ENCODE data around the gene TEX36. TPM values are rescaled to one million over a fixed set of nuclear protein-coding genes. Genes with fewer than 3 reads are reported as not detected.

Gene TEX36
- total and polyA plus RNA-seq, 4 experiments from 2014 or later, result not detected

DNA sequence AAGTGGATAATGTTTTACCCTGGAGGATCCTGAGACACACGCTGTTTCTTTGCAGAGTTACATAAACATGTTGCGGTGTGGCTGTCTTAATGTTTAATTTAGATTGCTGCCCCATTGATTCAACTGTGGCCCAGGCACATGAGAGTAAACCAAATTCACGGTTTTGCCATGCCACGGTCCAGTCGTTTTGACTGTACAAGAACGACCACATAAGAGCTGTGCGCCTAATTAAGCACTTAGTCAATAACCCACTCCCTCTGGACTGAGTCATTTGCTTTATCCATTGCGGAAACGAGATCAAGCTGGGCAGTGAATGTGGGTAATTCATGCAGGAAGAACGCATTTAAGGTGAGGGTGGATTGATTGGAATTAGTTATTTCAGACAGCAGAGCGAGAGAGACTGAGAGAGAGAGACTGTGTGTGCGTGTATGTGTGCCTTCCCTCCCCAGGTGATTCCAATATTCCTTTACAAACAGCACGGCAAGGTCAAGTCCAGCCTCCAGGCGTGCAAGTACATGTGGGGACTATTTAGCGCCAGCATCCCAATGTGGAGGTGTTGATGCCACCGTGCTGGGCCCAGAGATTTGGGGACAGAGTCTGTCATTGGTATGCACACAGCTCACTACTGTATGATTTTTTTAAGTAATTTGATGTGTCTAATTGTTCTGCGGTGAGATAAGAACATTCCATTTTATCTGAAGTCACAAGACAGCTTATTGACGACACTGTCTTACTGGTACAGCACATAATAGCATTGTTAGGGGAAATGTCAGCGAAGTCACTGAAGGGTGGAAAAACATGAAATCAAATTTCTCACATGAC, 8.4 kb upstream of the TEX36 start:
- intact Hi-C loops (cut with micrococcal nuclease), result no loop called here
- POLR2A ChIA-PET (ENCODE audit: partially characterized antibody), result no interaction called here
- Mint-ChIP-seq H3K36me3 (no peaks in the 10 kb centered on the region), H3K27me3 (peaks cover 14% of the 10 kb centered on the region in 2 donors), H3K4me1 (peaks cover 0 to 5% (median 1%) of the 10 kb centered on the region in 4 donors), H3K9me3 (no peaks in the 10 kb centered on the region), H3K27ac (no peak overlapping the region), H3K4me3 (no peak overlapping the region)
- H3K27me3 ChIP-seq (ENCODE audit: insufficient read depth, low read length), result peaks cover 4% of the 10 kb centered on the region
- H3K27ac ChIP-seq (ENCODE audit: low read depth, low read length), result no peak overlapping the region
- CTCF ChIA-PET (ENCODE audit: partially characterized antibody), result no interaction called here
- no peaks in the 10 kb centered on the region for H3K4me1 ChIP-seq (ENCODE audit: insufficient read depth, low read length)
- no peak for DNase-seq
- no peaks in the 10 kb centered on the region for H3K9me3 ChIP-seq (ENCODE audit: control insufficient read depth in 1 of 2, low read length in 2 of 2)
- no peak overlapping the region for H3K4me3 ChIP-seq (ENCODE audit: low read length in 2 of 2)
- H3K36me3 ChIP-seq (ENCODE audit: insufficient read depth, low read length), result no peaks in the 10 kb centered on the region

- Mint-ChIP-seq H3K9me3 (no peaks in the 10 kb centered on the region), H3K36me3 (no peaks in the 10 kb centered on the region), H3K4me1 (peaks cover 0 to 5% (median 1%) of the 10 kb centered on the region in 4 donors), H3K27ac (no peak overlapping the region), H3K4me3 (no peak overlapping the region), H3K27me3 (peaks cover 13 to 14% of the 10 kb centered on the region in 2 donors)
- Histone ChIP-seq H3K27ac (ENCODE audit: low read depth, low read length) (no peak overlapping the region), H3K36me3 (ENCODE audit: insufficient read depth, low read length) (no peaks in the 10 kb centered on the region), H3K9me3 (ENCODE audit: control insufficient read depth in 1 of 2, low read length in 2 of 2) (no peaks in the 10 kb centered on the region), H3K27me3 (ENCODE audit: insufficient read depth, low read length) (peaks cover 4% of the 10 kb centered on the region), H3K4me1 (ENCODE audit: insufficient read depth, low read length) (no peaks in the 10 kb centered on the region), H3K4me3 (ENCODE audit: low read length in 2 of 2) (no peak overlapping the region)
- ChIA-PET POLR2A (ENCODE audit: partially characterized antibody) (no interaction called here), CTCF (ENCODE audit: partially characterized antibody) (no interaction called here)
- no peak for DNase-seq
- intact Hi-C loops (cut with micrococcal nuclease), result no loop called here
Observed at GRCh38 chr10:125689955-125690569, 7.1 kb upstream of the TEX36 start.

DNA sequence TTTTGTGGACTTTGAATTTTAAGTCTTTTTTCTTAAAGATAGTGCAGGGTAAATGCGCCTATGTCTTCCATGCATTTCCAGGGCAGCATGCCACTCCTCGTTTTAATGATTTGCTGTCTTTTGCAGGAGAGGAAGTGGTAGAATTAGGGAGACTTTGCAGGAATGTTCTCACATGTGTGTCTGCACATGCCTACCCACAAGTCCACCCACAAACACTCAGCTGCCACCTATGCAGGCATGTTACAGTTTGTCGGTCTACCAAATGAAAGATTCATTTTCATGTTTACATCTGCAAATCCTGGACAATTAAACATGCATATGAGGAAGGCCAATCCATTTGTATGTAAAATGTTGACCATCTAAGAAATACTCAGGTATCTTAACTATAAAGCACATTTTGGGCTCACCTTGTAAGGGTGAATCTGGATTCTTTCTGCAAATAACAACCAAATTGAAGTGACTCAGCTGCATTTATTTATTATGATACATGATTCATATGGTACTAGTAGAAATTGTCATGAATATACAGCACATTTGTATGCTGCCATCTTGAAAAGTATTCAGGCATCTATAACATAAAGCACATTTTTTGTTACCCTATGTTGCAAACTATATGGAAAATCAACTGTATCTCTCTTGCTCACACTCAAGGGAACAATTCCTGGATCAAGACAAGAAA, 4.7 kb upstream of the TEX36 start:
- Mint-ChIP-seq H3K27me3 (peaks cover 12 to 19% of the 10 kb centered on the region in 2 donors), H3K4me1 (peaks cover 0 to 5% (median 1%) of the 10 kb centered on the region in 4 donors), H3K27ac (no peak overlapping the region), H3K4me3 (no peak overlapping the region), H3K9me3 (no peaks in the 10 kb centered on the region), H3K36me3 (no peaks in the 10 kb centered on the region)
- no peaks in the 10 kb centered on the region for H3K4me1 ChIP-seq (ENCODE audit: insufficient read depth, low read length)
- no peak overlapping the region for H3K4me3 ChIP-seq (ENCODE audit: low read length in 2 of 2)
- DNase-seq, result no peak
- intact Hi-C loops (cut with micrococcal nuclease), result no loop called here
- POLR2A ChIA-PET (ENCODE audit: partially characterized antibody), result no interaction called here
- no peak overlapping the region for H3K27ac ChIP-seq (ENCODE audit: low read depth, low read length)
- CTCF ChIA-PET (ENCODE audit: partially characterized antibody), result no interaction called here
- H3K9me3 ChIP-seq (ENCODE audit: control insufficient read depth in 1 of 2, low read length in 2 of 2), result no peaks in the 10 kb centered on the region
- no peaks in the 10 kb centered on the region for H3K27me3 ChIP-seq (ENCODE audit: insufficient read depth, low read length)
- H3K36me3 ChIP-seq (ENCODE audit: insufficient read depth, low read length), result no peaks in the 10 kb centered on the region

- ChIA-PET POLR2A (ENCODE audit: partially characterized antibody) (no interaction called here), CTCF (ENCODE audit: partially characterized antibody) (no interaction called here)
- Histone ChIP-seq H3K4me1 (ENCODE audit: insufficient read depth, low read length) (no peaks in the 10 kb centered on the region), H3K36me3 (ENCODE audit: insufficient read depth, low read length) (no peaks in the 10 kb centered on the region), H3K27ac (ENCODE audit: low read depth, low read length) (no peak overlapping the region), H3K4me3 (ENCODE audit: low read length in 2 of 2) (no peak overlapping the region), H3K27me3 (ENCODE audit: insufficient read depth, low read length) (no peaks in the 10 kb centered on the region), H3K9me3 (ENCODE audit: control insufficient read depth in 1 of 2, low read length in 2 of 2) (no peaks in the 10 kb centered on the region)
- H3K27ac Mint-ChIP-seq, result no peak overlapping the region
- DNase-seq, result no peak
- peaks cover 14 to 24% of the 10 kb centered on the region in 2 donors for H3K27me3 Mint-ChIP-seq
- no peaks in the 10 kb centered on the region for H3K4me1 Mint-ChIP-seq
- intact Hi-C loops (cut with micrococcal nuclease), result no loop called here
- H3K9me3 Mint-ChIP-seq, result peaks cover 0 to 7% (median 4%) of the 10 kb centered on the region in 8 donors
- no peak overlapping the region for H3K4me3 Mint-ChIP-seq
- no peaks in the 10 kb centered on the region for H3K36me3 Mint-ChIP-seq
Observed at GRCh38 chr10:125684581-125684980, 1.6 kb upstream of the TEX36 start.

- peaks cover 0 to 11% (median 4%) of the 10 kb centered on the region in 8 donors for H3K9me3 Mint-ChIP-seq
Observed at GRCh38 chr10:125683821-125684220, 858 bp upstream of the TEX36 start.

DNA sequence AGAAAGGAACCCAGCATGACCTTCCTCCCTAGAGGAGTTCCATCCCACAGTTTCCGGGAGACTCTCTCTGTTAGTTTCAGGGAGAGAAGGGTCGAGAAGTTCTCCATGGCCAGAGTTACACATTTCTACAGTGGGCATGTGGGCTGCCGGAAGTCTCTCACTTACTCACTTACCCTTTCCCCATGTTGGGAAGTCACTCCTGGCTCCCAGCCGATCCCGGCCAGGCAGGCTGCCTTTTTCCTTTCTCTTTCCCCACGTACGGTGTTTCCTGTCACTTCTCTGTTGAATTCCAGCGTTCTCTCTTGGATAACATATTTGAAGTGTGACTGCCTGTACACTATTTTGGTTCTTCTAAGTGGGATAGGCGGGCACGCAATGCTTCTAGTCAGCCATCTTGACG, 3.5 kb downstream of the TEX36 start:
- Mint-ChIP-seq H3K27me3 (peaks cover 5 to 20% of the 10 kb centered on the region in 2 donors), H3K36me3 (no peaks in the 10 kb centered on the region), H3K9me3 (peaks cover 0 to 42% (median 31%) of the 10 kb centered on the region in 8 donors), H3K27ac (no peak overlapping the region), H3K4me1 (no peaks in the 10 kb centered on the region), H3K4me3 (no peak overlapping the region)
- POLR2A ChIA-PET (ENCODE audit: partially characterized antibody), result no interaction called here
- Histone ChIP-seq H3K9me3 (ENCODE audit: control insufficient read depth in 1 of 2, low read length in 2 of 2) (no peaks in the 10 kb centered on the region), H3K4me3 (ENCODE audit: low read length in 2 of 2) (no peak overlapping the region), H3K36me3 (ENCODE audit: insufficient read depth, low read length) (no peaks in the 10 kb centered on the region), H3K27me3 (ENCODE audit: insufficient read depth, low read length) (no peaks in the 10 kb centered on the region), H3K4me1 (ENCODE audit: insufficient read depth, low read length) (no peaks in the 10 kb centered on the region), H3K27ac (ENCODE audit: low read depth, low read length) (no peak overlapping the region)
- DNase-seq, result no peak
- CTCF ChIA-PET (ENCODE audit: partially characterized antibody), result no interaction called here
- intact Hi-C loops (cut with micrococcal nuclease), result no loop called here

More at GRCh38 chr10:125683821-125684220, 858 bp upstream of the TEX36 start:
- no peaks in the 10 kb centered on the region for H3K36me3 Mint-ChIP-seq
- Histone ChIP-seq H3K4me3 (ENCODE audit: low read length in 2 of 2) (no peak overlapping the region), H3K4me1 (ENCODE audit: insufficient read depth, low read length) (no peaks in the 10 kb centered on the region), H3K27me3 (ENCODE audit: insufficient read depth, low read length) (no peaks in the 10 kb centered on the region), H3K27ac (ENCODE audit: low read depth, low read length) (no peak overlapping the region), H3K9me3 (ENCODE audit: control insufficient read depth in 1 of 2, low read length in 2 of 2) (no peaks in the 10 kb centered on the region), H3K36me3 (ENCODE audit: insufficient read depth, low read length) (no peaks in the 10 kb centered on the region)
- peaks cover 15 to 24% of the 10 kb centered on the region in 2 donors for H3K27me3 Mint-ChIP-seq
- H3K27ac Mint-ChIP-seq, result peak overlapping the region in 1 of 7 donors; percentile 41
- no peak for DNase-seq
- no peak overlapping the region for H3K4me3 Mint-ChIP-seq
- intact Hi-C loops (cut with micrococcal nuclease), result no loop called here
- ChIA-PET CTCF (ENCODE audit: partially characterized antibody) (no interaction called here), POLR2A (ENCODE audit: partially characterized antibody) (no interaction called here)
- H3K4me1 Mint-ChIP-seq, result no peaks in the 10 kb centered on the region

DNA sequence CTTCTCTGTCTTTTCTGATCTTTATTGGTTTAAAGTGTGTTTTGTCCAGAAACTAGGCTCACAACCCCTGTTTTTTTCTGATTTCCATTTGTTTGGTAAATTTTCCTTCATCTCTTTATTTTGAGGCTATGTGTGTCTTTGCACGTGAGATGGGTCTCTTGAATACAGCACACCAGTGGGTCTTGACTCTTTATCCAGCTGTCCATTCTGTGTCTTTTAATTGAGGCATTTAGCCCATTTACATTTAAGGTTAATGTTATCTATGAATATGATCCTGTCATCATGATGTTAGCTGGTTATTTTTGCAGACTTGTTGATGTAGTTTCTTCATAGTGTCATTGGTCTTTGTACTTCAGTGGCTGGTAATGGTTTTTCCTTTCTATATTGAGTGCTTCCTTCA, 10.1 kb downstream of the TEX36 start:
- Mint-ChIP-seq H3K9me3 (peaks cover 0 to 65% (median 45%) of the 10 kb centered on the region in 8 donors), H3K4me1 (no peaks in the 10 kb centered on the region), H3K27ac (no peak overlapping the region), H3K4me3 (no peak overlapping the region), H3K36me3 (no peaks in the 10 kb centered on the region), H3K27me3 (peaks cover 13 to 17% of the 10 kb centered on the region in 2 donors)
- Histone ChIP-seq H3K36me3 (ENCODE audit: insufficient read depth, low read length) (no peaks in the 10 kb centered on the region), H3K4me1 (ENCODE audit: insufficient read depth, low read length) (no peaks in the 10 kb centered on the region), H3K27me3 (ENCODE audit: insufficient read depth, low read length) (no peaks in the 10 kb centered on the region), H3K27ac (ENCODE audit: low read depth, low read length) (no peak overlapping the region), H3K9me3 (ENCODE audit: control insufficient read depth in 1 of 2, low read length in 2 of 2) (no peaks in the 10 kb centered on the region), H3K4me3 (ENCODE audit: low read length in 2 of 2) (no peak overlapping the region)
- POLR2A ChIA-PET (ENCODE audit: partially characterized antibody), result no interaction called here
- CTCF ChIA-PET (ENCODE audit: partially characterized antibody), result no interaction called here
- DNase-seq, result no peak
- intact Hi-C loops (cut with micrococcal nuclease), result no loop called here

All from CD4-positive, alpha-beta memory T cell (primary cell).